OCI-LY3 (cell line): ENCODE data around the gene HAPLN2.

Source experiments
- CTCF ChIP-seq: fragments of 200-600, 300-600 bp; sonication (generic); IDR thresholded peaks from 2 replicates; pipeline ENCODE4 v1.5.1; 2014; ENCODE audit warnings: antibody characterized with exemption, low read length, low read depth
- EZH2phosphoT487 ChIP-seq: fragments of 200-600 bp; shearing (Covaris generic); IDR thresholded peaks from 2 replicates; pipeline ENCODE4 v1.6.1; 2018; ENCODE audit warnings: antibody characterized with exemption, mixed run types, low read depth

- TF ChIP-seq CTCF (no peak), EZH2phosphoT487 (no peak)
Observed at GRCh38 chr1:156612666-156613065, 6.5 kb upstream of the HAPLN2 start.
